Measurements from ENCODE around the gene CDCP1.
A peak's percentile ranks its signal among the peaks of the same experiment; 100 is the strongest.

CDCP1 gene

DNA sequence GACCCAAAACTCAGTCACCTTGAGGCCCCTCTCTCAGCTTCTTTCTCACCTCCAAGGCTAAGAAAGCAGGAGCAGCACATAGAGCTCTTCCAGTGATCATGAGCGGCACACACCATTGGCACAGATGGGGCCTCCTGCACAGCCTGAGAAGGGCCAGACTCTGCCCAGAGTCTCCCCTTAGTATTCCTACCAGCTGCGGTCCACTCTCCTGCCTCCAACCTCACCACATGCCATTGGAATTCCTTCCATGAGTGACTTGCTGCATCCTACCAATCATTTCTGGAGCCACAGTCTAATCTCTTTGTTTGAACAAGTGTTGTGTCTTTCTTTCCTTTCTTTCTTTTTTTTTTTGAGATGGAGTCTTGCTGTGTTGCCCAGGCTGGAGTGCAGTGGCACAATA, 39.3 kb downstream of the CDCP1 start:
- Mint-ChIP-seq H3K4me3 (peak overlapping the region in 1 of 2 donors; percentile 53), H3K4me1 (ENCODE audit: low read depth in 2 of 2) (peaks cover 51 to 62% of the 10 kb centered on the region in 2 donors), H3K9me3 (no peaks in the 10 kb centered on the region)

DNA sequence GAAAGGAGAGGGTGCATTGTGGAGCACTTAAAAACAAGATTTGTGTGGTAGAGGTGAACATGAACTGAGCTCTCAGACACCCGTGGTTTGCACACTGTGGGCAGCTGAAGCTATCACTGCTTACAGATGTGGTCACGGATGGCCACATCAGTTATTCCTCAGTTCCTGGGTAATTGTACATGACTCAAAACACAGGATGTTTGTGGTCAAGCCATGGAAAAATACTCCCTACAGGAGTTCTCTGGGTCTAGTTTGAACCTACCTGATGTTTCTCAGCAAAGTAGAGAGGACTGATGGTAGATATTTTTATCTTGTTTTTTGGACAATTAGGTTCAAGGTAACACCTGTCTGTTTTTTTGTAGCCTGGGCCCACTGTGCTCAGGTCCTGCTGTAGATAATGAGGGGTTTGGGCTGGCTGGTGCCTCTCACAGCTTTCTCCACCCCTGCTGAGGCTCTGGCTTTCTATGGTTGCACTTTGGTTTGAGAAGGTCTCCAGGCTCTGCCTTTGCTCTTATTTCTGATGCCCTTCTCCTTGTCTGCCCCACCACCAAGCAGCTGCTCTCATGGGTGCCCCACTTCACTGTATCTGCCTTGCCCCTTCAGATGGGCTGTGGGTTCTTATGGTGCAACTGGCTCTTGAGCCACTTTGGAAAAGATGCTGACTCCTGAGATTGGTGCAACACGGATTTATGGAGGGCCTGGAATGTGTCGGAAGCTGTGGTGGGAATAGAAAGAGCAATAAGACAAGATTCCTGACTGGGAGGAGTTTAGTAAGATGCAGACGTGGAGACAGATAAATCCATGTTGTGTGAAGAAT, 40.1 kb downstream of the CDCP1 start:
- Mint-ChIP-seq H3K4me1 (ENCODE audit: low read depth in 2 of 2) (peaks cover 50 to 62% of the 10 kb centered on the region in 2 donors), H3K27me3 (peaks cover 9 to 19% of the 10 kb centered on the region in 2 donors), H3K27ac (peak overlapping the region in 1 of 2 donors; percentile 47), H3K36me3 (ENCODE audit: insufficient read depth) (peaks cover 12% of the 10 kb centered on the region), H3K9me3 (no peaks in the 10 kb centered on the region), H3K4me3 (peak overlapping the region; percentile 26 to 61)
- DNase-seq (peak; percentile 42 to 46 (median 45)), ATAC-seq (replicated peaks) (peak; percentile 90)

More for the DNA sequence above, 39.3 kb downstream of the CDCP1 start:
- peaks cover 9 to 19% of the 10 kb centered on the region in 2 donors for H3K27me3 Mint-ChIP-seq
- ATAC-seq (replicated peaks), result no peak
- H3K36me3 Mint-ChIP-seq (ENCODE audit: insufficient read depth), result peaks cover 12% of the 10 kb centered on the region
- no peak for DNase-seq
- peak overlapping the region in 1 of 2 donors; percentile 47 for H3K27ac Mint-ChIP-seq

DNA sequence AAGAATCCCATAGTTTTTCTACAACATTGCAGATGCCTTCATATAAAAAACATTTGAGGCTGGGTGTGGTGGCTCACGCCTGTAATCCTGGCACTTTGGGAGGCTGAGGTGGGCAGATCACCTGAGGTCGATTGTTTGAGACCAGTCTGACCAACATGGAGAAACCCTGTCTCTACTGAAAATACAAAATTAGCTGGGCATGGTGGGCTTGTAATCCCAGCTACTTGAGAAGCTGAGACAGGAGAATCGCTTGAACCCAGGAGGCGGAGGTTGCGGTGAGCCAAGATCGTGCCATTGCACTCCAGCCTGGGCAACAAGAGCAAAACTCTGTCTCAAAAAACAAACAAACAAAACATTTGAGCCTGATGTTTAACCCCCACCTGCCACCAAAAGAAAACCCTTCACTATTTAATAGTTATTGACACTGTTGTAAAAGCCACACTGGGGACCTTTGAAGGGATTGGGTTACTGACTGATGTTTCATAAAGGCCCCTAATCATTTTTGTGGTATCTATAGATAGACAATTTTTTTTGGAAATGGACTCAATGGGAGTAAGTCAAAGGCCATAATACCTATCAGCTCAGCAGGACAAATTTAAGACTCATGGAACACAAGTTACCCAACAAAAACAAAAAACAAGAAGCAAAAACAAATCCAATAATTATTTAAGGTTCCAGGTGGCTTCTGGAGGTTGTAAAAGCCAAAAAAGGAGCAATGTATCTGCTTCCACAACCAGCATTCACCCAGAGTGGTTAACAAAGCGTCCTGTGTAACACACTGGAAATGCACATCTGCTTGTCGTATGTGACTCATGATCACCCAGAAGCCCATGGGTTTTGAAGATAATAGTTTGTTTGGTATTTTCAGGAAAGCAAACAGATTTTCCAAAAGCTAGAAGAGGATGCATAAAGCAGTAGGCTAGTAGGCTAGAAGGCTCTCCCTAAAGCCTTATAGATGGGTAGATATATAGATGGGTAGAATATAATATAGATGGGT, 41.2 kb downstream of the CDCP1 start:
- peaks cover 42 to 52% of the 10 kb centered on the region in 2 donors for H3K4me1 Mint-ChIP-seq (ENCODE audit: low read depth in 2 of 2)
- H3K27me3 Mint-ChIP-seq, result peaks cover 14 to 26% of the 10 kb centered on the region in 2 donors
- peak overlapping the region; percentile 3 to 61 for H3K4me3 Mint-ChIP-seq
- ATAC-seq (replicated peaks), result no peak
- no peak for DNase-seq
- H3K9me3 Mint-ChIP-seq, result no peaks in the 10 kb centered on the region
- peaks cover 9% of the 10 kb centered on the region for H3K36me3 Mint-ChIP-seq (ENCODE audit: insufficient read depth)
- peak overlapping the region in 1 of 2 donors; percentile 47 for H3K27ac Mint-ChIP-seq

DNA sequence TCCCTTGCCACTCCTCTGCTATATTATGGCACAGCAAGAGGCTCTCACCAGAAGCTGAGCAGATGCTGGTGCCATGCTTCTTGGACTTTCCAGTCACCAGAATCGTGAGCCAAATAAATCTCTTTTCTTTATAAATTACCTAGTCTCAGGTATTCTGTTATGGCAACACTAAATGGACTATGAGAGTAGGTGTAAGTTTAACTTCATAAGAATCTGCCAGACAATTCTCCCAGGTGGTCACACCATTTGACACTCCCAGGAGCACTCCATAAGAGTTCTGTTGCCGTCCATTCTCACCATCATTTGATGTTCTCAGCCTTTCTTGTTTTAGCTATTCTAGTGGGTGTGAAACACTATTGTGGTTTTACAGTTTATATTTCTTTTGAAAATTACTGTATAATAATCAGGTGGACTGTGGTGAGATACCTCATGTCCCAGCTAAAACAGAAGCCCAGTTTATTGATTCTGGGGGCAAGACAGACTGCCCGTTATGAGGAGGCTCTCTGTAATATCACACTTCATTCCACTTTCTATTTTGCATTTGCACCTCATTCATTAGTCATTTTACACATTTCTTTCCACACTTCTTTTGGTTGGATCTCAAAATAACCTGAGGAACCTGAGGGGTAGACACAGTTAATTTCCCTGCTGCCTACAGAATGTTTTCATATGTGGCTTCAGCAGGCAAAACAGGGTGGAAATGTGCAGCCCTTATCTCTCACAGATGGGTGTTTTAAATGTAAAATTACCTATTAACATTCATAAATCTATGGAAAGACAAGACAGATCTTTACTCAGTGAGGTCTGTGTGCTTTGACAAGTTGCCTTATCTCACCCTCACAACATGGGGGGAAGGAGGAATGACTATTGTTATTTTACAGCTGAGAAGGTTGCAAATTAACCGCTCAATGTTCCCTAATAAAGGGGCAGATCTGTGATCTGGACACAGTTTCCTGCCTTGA, 42.1 kb downstream of the CDCP1 start:
- H3K27ac Mint-ChIP-seq, result no peak overlapping the region
- ATAC-seq (replicated peaks) (no peak), DNase-seq (no peak)
- H3K4me1 Mint-ChIP-seq (ENCODE audit: low read depth in 2 of 2), result peaks cover 33 to 42% of the 10 kb centered on the region in 2 donors
- peaks cover 23 to 36% of the 10 kb centered on the region in 2 donors for H3K27me3 Mint-ChIP-seq
- no peaks in the 10 kb centered on the region for H3K9me3 Mint-ChIP-seq
- peaks cover 7% of the 10 kb centered on the region for H3K36me3 Mint-ChIP-seq (ENCODE audit: insufficient read depth)
- H3K4me3 Mint-ChIP-seq, result no peak overlapping the region

DNA sequence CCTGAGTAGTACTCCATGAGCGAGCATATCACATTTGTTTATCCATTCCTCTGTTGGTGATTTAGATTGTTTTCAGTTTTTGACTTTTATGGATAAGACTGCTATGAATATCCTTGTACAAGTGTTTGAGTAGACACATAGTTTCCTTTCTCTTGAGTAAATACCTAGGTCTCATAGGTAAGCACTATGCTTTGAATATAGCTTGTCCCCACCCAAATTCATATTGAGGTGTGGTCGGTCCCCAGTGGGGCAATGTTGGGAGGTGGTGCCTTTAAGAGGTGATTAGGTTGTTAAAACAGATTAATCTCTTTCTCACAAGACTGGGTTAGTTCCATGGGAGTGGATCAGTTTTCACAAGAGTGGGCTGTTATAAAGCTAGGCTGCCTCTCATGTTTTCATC, 42.8 kb downstream of the CDCP1 start:
- no peak for ATAC-seq (replicated peaks)
- peaks cover 31 to 40% of the 10 kb centered on the region in 2 donors for H3K4me1 Mint-ChIP-seq (ENCODE audit: low read depth in 2 of 2)
- DNase-seq, result no peak
- no peak overlapping the region for H3K4me3 Mint-ChIP-seq
- H3K9me3 Mint-ChIP-seq, result no peaks in the 10 kb centered on the region
- peaks cover 7% of the 10 kb centered on the region for H3K36me3 Mint-ChIP-seq (ENCODE audit: insufficient read depth)
- peaks cover 30 to 43% of the 10 kb centered on the region in 2 donors for H3K27me3 Mint-ChIP-seq
- no peak overlapping the region for H3K27ac Mint-ChIP-seq

DNA sequence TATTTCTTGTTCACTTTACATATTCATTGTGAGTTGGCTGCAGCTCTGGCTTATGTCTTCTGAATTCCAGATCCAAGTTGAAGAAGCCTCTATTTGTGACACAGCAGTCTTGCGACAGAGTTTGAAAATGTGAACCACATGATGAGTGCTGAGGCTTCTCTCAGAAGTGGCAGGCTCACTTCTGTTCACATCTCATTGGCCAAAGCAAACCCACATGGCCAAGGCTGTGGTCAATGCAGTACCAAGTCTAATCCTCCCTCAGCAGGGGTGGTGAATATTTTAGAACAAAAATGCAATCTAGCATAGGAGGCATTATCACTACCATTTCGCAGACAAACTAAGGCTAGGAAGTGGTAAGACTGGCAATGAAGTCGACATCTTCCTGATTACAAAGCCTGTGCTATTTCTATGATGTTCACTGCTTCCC, 45.2 kb downstream of the CDCP1 start:
- Mint-ChIP-seq H3K36me3 (ENCODE audit: insufficient read depth) (peaks cover 4% of the 10 kb centered on the region), H3K4me1 (ENCODE audit: low read depth in 2 of 2) (peaks cover 17 to 26% of the 10 kb centered on the region in 2 donors), H3K4me3 (no peak overlapping the region), H3K27me3 (peaks cover 43 to 50% of the 10 kb centered on the region in 2 donors), H3K27ac (no peak overlapping the region), H3K9me3 (no peaks in the 10 kb centered on the region)
- ATAC-seq (replicated peaks), result no peak
- no peak for DNase-seq

DNA sequence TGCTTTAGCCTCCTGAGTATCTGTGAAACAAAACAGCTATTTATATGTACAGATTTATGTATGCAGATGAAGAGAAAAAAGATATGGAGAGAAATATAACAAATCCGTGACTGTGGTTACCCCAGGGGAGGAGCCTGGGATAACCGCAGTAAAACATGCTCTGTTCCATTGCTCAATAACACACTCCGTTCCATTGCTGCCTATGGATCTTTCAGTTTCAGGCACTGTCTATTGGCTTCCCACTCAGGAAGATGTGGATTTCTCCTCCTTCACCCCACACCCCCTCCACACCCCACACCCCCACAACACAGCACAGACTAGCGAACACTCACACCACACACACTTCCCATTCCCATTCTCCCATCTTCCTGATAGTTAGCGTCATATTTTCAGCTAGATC, 47.9 kb downstream of the CDCP1 start:
- no peak for DNase-seq
- Mint-ChIP-seq H3K4me1 (ENCODE audit: low read depth in 2 of 2) (peaks cover 4 to 5% of the 10 kb centered on the region in 2 donors), H3K27ac (no peak overlapping the region), H3K27me3 (peaks cover 63 to 72% of the 10 kb centered on the region in 2 donors), H3K4me3 (no peak overlapping the region), H3K36me3 (ENCODE audit: insufficient read depth) (no peaks in the 10 kb centered on the region), H3K9me3 (no peaks in the 10 kb centered on the region)
- ATAC-seq (replicated peaks), result no peak

DNA sequence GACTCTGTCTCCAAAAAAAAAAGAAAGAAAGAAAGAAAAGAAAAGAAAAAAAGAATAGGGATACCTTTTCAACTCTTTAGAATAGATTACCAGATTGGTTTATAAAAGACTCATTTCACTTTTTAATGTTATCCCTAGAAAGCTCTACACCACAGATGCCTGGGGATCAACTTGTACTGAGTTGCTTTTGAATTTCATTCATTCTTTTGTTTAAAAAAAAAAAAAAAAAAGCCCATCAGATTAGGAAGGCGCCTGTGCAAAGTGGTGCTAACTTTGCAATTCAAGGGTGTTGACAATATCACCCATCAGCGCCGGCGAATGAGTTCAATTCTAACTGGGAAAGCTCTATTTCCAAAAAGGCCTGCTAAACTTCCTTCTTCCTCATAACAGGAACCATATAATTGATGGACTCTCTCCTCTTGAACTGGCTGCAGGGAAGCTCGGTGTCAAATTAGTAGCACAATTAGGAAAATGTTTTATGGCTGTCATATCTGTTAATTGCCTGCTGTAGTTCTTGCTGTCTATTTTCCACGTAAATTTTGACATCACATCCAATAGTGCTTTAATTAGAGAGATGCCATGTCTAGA, 48.8 kb downstream of the CDCP1 start:
- DNase-seq, result no peak
- no peak for ATAC-seq (replicated peaks)
- no peak overlapping the region for H3K4me3 Mint-ChIP-seq
- H3K9me3 Mint-ChIP-seq, result no peaks in the 10 kb centered on the region
- H3K27me3 Mint-ChIP-seq, result peaks cover 66 to 74% of the 10 kb centered on the region in 2 donors
- no peaks in the 10 kb centered on the region for H3K36me3 Mint-ChIP-seq (ENCODE audit: insufficient read depth)
- no peak overlapping the region for H3K27ac Mint-ChIP-seq
- peaks cover 0 to 3% of the 10 kb centered on the region in 2 donors for H3K4me1 Mint-ChIP-seq (ENCODE audit: low read depth in 2 of 2)

DNA sequence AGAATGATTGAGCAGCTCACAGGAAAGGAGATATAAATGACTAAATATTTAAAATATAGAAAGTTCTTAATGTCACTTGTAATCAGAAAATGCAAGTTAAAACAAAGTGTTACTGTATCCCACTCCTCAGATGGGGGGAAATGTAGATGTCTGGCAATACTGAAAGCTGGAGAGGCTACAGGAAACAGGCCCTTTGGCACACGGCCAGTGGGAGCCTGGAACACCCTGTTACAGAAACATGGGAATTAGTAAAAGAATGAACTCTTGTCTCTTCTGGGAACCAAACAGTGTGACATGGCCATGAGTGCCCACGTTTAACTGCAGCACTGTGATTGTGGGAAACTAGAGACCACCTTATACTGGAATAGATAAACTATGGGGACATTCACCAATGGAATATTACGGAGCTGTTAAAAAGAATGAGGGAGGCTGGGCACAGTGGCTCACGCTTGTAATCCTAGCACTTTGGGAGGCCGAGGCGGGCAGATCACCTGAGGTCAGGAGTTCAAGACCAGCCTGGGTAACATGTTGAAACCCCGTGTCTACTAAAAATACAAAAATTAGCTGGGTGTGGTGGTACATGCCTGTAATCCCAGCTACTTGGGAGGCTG, 50.2 kb downstream of the CDCP1 start:
- Mint-ChIP-seq H3K4me3 (no peak overlapping the region), H3K27me3 (peaks cover 66 to 74% of the 10 kb centered on the region in 2 donors), H3K36me3 (ENCODE audit: insufficient read depth) (no peaks in the 10 kb centered on the region), H3K4me1 (ENCODE audit: low read depth in 2 of 2) (peaks cover 0 to 3% of the 10 kb centered on the region in 2 donors), H3K9me3 (no peaks in the 10 kb centered on the region), H3K27ac (no peak overlapping the region)
- ATAC-seq (replicated peaks) (no peak), DNase-seq (no peak)

DNA sequence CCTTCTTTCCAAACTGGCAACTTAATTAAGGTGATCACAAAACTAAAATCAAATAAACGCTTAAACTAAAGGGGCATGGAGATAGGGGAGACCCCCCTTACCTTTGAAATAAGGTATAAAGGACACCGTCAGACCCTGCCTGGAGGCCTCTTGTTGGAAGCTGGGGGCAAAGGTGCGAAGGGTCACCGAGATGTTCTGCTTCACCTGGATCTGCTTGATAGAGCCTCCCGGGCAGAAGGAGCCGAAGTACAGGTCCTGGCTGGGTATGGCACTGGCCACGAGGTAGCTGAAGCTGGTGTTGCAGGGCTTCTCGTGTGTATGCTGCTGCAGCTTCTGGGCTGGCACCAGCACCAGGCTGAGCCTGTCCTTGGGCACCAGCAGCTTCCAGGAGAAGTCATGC, 53.0 kb downstream of the CDCP1 start:
- Mint-ChIP-seq H3K27ac (no peak overlapping the region), H3K36me3 (ENCODE audit: insufficient read depth) (no peaks in the 10 kb centered on the region), H3K27me3 (peaks cover 43 to 49% of the 10 kb centered on the region in 2 donors), H3K4me3 (no peak overlapping the region), H3K4me1 (ENCODE audit: low read depth in 2 of 2) (peaks cover 0 to 3% of the 10 kb centered on the region in 2 donors), H3K9me3 (no peaks in the 10 kb centered on the region)
- no peak for DNase-seq
- ATAC-seq (replicated peaks), result no peak

DNA sequence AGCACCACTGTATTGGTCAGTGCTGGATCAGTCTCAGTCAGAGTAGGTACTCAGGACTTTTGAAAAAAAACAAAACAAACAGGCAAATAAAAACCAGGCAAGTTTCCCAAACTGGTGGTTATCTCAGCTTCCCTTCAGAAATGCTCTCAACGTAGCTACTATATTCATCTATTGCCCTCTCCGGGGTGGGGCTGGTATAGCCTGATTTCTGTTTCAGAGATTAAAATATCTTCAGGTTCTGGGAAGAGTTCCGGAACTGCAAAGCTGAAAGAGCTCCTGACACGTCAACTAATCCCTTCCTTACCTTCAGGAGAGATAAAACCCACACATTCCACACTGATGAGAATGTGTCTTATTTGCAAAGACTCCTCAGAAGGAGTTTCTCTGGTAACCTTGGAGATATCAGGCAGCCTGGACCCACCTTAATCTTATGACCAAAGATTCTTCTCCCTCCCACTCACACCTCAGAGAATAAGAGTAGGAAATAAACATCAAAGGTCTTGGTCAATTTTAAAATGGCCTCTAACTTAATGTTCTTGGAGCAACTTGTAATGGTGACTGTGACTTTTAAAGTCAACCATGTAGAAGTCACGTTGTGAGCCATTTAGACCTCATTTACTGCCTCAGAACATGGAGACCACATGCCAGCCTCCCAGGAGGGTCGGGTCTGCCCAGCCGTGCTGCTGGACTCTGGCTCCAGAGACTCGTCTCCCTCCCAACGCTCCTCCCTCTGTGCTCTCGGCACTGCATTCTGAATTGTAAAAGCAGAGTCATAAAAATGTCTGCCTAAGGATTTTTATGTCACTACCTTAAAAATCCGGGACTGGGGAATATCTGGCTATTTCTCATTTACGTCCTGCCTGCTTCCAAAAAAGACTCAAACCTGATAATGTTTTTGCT, 53.8 kb downstream of the CDCP1 start:
- no peak overlapping the region for H3K4me3 Mint-ChIP-seq
- no peak for ATAC-seq (replicated peaks)
- H3K27ac Mint-ChIP-seq, result no peak overlapping the region
- H3K9me3 Mint-ChIP-seq, result no peaks in the 10 kb centered on the region
- H3K27me3 Mint-ChIP-seq, result peaks cover 36 to 41% of the 10 kb centered on the region in 2 donors
- no peak for DNase-seq
- no peaks in the 10 kb centered on the region for H3K36me3 Mint-ChIP-seq (ENCODE audit: insufficient read depth)
- H3K4me1 Mint-ChIP-seq (ENCODE audit: low read depth in 2 of 2), result peaks cover 0 to 3% of the 10 kb centered on the region in 2 donors

All from effector memory CD8-positive, alpha-beta T cell (primary cell).